K562 (cell line): Measurements from ENCODE around the gene DEDD2. TPM values are rescaled to one million over a fixed set of nuclear protein-coding genes. Genes with fewer than 3 reads are reported as not detected.

ENCODE experiments used
- ARID1B ChIP-seq: fragments of 450-650 bp; IDR thresholded peaks from 2 replicates; pipeline ENCODE4 v1.6.1; 2016; ENCODE audit warnings: antibody characterized with exemption, mild to moderate bottlenecking, inconsistent platforms
- ASH1L ChIP-seq: fragments of 450-650 bp; IDR thresholded peaks from 2 replicates; pipeline ENCODE4 v1.6.1; 2018; ENCODE audit warnings: borderline replicate concordance, mild to moderate bottlenecking, low read depth; ENCODE audit not compliant: partially characterized antibody
- CREB5 ChIP-seq: fragments of 250-450 bp; sonication (Bioruptor Pico); IDR thresholded peaks from 2 replicates; pipeline ENCODE4 v1.5.0; 2020; ENCODE audit warnings: mild to moderate bottlenecking
- FOSL1 ChIP-seq: fragments of 200-800 bp; sonication (Bioruptor generic); conservative IDR thresholded peaks from 2 replicates; pipeline ENCODE4 v1.6.1; 2016; ENCODE audit warnings: missing genetic modification characterization, missing compliant biosample characterization
- FOXA1 ChIP-seq: fragments of 450-650 bp; IDR thresholded peaks from 2 replicates; pipeline ENCODE4 v1.6.1; 2016; ENCODE audit warnings: mild to moderate bottlenecking, borderline replicate concordance
- GMEB1 ChIP-seq: fragments of 250-450 bp; sonication (Bioruptor Pico); IDR thresholded peaks from 2 replicates; pipeline ENCODE4 v1.4.0; 2020; ENCODE audit warnings: mild to moderate bottlenecking
- KHSRP ChIP-seq: fragments of 450-650 bp; IDR thresholded peaks from 2 replicates; pipeline ENCODE4 v1.6.1; 2017
- MAZ ChIP-seq, 2 experiments: fragments of 450-650 bp in 1 of 2; sonication (generic) in 1 of 2; formaldehyde crosslinking; IDR thresholded peaks in 1 of 2; conservative IDR thresholded peaks in 1 of 2; 2 replicates each; pipeline versions ENCODE4 v1.4.0 to v1.5.0; 2020; ENCODE audit warnings: mild to moderate bottlenecking in 1 of 2, missing genetic modification reagents in 1 of 2
- MEF2A ChIP-seq: IDR thresholded peaks from 2 replicates; pipeline ENCODE4 v1.6.1; 2011; ENCODE audit warnings: low read depth, mild to moderate bottlenecking, low read length, moderate library complexity; ENCODE audit not compliant: control insufficient read depth
- MTA2 ChIP-seq: fragments of 450-650 bp; IDR thresholded peaks from 2 replicates; pipeline ENCODE4 v1.6.1; 2016; ENCODE audit warnings: low read depth
- NFRKB ChIP-seq: fragments of 450-650 bp; IDR thresholded peaks from 2 replicates; pipeline ENCODE4 v1.6.1; 2016; ENCODE audit warnings: low read depth
- PML ChIP-seq: IDR thresholded peaks from 2 replicates; pipeline ENCODE4 v1.6.1; 2012; ENCODE audit warnings: low read length, inconsistent platforms
- RNF2 ChIP-seq: sonication (generic); IDR thresholded peaks from 2 replicates; pipeline ENCODE4 v1.6.1; 2016
- SMAD1 ChIP-seq: fragments of 150-350 bp; IDR thresholded peaks from 2 replicates; pipeline ENCODE4 v1.6.1; 2014; ENCODE audit warnings: low read length, low read depth; ENCODE audit not compliant: partially characterized antibody
- SREBF1 ChIP-seq: fragments of 150-350 bp; IDR thresholded peaks from 2 replicates; pipeline ENCODE4 v1.6.1; 2014; ENCODE audit warnings: antibody characterized with exemption, low read depth, low read length, borderline replicate concordance
- ZNF134 ChIP-seq: fragments of 250-450 bp; sonication (Bioruptor Pico); conservative IDR thresholded peaks from 2 replicates; pipeline ENCODE4 v1.4.0; 2020
- ZNF280A ChIP-seq: fragments of 450-650 bp; IDR thresholded peaks from 2 replicates; pipeline ENCODE4 v1.6.1; 2018; ENCODE audit warnings: mild to moderate bottlenecking, low read depth; ENCODE audit not compliant: partially characterized antibody
- ZNF583 ChIP-seq: fragments of 250-450 bp; sonication (Bioruptor Pico); IDR thresholded peaks from 2 replicates; pipeline ENCODE4 v1.4.0; 2020
- ZNF592 ChIP-seq: fragments of 450-650 bp; IDR thresholded peaks from 2 replicates; pipeline ENCODE4 v1.6.1; 2017; ENCODE audit warnings: antibody characterized with exemption, mild to moderate bottlenecking
- polyA plus RNA-seq, 8 experiments: library from polyadenylated mRNA; depleted of rRNA in 4 of 8; stranded (reverse) in 5 of 8; unstranded in 3 of 8; fragments of >200 nt; fragmentation: Nextera tagmentation in 2 of 8; fragmentation: Illumina TruSeq in 1 of 8; extraction: Ambion mirVana in 2 of 8; extraction: Trizol in 1 of 8; gene quantifications; 2 replicates each; pipeline versions ENCODE4 v1.2.1 to v1.2.3, GENCODE V29; 2011 to 2014; ENCODE audit warnings: inconsistent platforms in 1 of 8, missing spikeins in 1 of 8
- total RNA-seq, 7 experiments: library from RNA; depleted of rRNA in 6 of 7; stranded (reverse); fragments of >200 nt in 6 of 7; fragmentation: Illumina TruSeq in 2 of 7; extraction: Trizol in 2 of 7; gene quantifications; 2 replicates each; pipeline versions ENCODE4 v1.2.1 to v1.2.3, GENCODE V29; 2011 to 2021; ENCODE audit warnings: low replicate concordance in 1 of 7

The DEDD2 gene
- total and polyA plus RNA-seq, 9 of the 15 experiments (the other 6 are each of a cell fraction or from before 2014, with no cell fraction given) = 4.3 to 43.0 (median 29.2) TPM

GRCh38 chr19:42244347-42245220 lies 27.1 kb upstream of the DEDD2 start (continued):
- TF ChIP-seq CREB5 = no peak
- no peak for TF ChIP-seq ZNF280A
- TF ChIP-seq ZNF583 (CRISPR knock-in tag) = peak; percentile 82
- 0 out of 2 replicates have a peak, but pooled peaks have one; percentile 40 for TF ChIP-seq MEF2A
- TF ChIP-seq MAZ (CRISPR knock-in tag; conservative IDR thresholded peaks at IDR 0.05 in 1 of 2, IDR thresholded peaks at IDR 0.05 in 1 of 2) = peak; percentile 91 to 94
- TF ChIP-seq SMAD1 = peak; percentile 45
- 0 out of 2 replicates have a peak, but pooled peaks have one; percentile 30 for TF ChIP-seq FOSL1 (tag)
- TF ChIP-seq KHSRP = no peak
- TF ChIP-seq MTA2 = no peak
- TF ChIP-seq NFRKB = no peak
- TF ChIP-seq RNF2 = no peak
- TF ChIP-seq GMEB1 (CRISPR knock-in tag) = peak; percentile 82
- peak; percentile 91 for TF ChIP-seq ZNF592
- TF ChIP-seq ZNF134 (CRISPR knock-in tag) = peak; percentile 55
- TF ChIP-seq PML = peak; percentile 65; the same call in 1 of the 2 replicates
- peak; percentile 69; the same call in 1 of the 2 replicates for TF ChIP-seq SREBF1
- TF ChIP-seq FOXA1 = no peak
- peak; percentile 87 for TF ChIP-seq ASH1L
- TF ChIP-seq ARID1B = no peak; the same call in 1 of the 2 replicates
